ENCODE data around the gene ARFGEF3.

DNA sequence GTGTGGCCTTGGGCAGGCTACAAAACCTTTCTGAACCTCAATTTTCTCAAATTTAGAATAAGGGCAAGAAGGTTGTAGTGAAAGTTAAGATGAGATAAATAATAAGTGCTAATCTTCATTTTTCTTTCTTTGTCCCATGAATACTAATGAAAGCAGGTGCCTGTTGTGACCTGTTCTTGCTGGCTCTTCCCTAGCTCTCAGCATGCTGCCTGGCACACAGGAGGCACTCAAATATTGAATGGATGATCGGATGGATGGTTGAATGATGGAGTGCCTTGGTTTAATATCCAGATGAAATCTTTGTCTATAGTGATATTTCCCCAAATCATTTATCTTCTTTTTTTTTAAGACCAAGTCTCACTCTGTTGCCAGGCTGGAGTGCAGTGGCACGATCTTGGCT lies 41.6 kb downstream of the ARFGEF3 start:
- TF ChIP-seq, protein P1, sequence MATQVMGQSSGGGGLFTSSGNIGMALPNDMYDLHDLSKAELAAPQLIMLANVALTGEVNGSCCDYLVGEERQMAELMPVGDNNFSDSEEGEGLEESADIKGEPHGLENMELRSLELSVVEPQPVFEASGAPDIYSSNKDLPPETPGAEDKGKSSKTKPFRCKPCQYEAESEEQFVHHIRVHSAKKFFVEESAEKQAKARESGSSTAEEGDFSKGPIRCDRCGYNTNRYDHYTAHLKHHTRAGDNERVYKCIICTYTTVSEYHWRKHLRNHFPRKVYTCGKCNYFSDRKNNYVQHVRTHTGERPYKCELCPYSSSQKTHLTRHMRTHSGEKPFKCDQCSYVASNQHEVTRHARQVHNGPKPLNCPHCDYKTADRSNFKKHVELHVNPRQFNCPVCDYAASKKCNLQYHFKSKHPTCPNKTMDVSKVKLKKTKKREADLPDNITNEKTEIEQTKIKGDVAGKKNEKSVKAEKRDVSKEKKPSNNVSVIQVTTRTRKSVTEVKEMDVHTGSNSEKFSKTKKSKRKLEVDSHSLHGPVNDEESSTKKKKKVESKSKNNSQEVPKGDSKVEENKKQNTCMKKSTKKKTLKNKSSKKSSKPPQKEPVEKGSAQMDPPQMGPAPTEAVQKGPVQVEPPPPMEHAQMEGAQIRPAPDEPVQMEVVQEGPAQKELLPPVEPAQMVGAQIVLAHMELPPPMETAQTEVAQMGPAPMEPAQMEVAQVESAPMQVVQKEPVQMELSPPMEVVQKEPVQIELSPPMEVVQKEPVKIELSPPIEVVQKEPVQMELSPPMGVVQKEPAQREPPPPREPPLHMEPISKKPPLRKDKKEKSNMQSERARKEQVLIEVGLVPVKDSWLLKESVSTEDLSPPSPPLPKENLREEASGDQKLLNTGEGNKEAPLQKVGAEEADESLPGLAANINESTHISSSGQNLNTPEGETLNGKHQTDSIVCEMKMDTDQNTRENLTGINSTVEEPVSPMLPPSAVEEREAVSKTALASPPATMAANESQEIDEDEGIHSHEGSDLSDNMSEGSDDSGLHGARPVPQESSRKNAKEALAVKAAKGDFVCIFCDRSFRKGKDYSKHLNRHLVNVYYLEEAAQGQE (IDR thresholded peaks at IDR 0.05; ENCODE audit: insufficient read depth in 1 of 2, low read depth in 2 of 2, low read length in 2 of 2): no peak
- no peak for TF ChIP-seq POLR2AphosphoS5 (IDR thresholded peaks at IDR 0.05; ENCODE audit: low read depth, low read length)
- TF ChIP-seq SIN3A (IDR thresholded peaks at IDR 0.05; ENCODE audit: borderline replicate concordance, insufficient read depth, low read length): no peak
